ENCODE measurements around the gene TSTD2.

- no peak for TF ChIP-seq CTCF (conservative IDR thresholded peaks at IDR 0.05; ENCODE audit: low read depth, low read length)
- TF ChIP-seq EZH2 (IDR thresholded peaks at IDR 0.05; ENCODE audit: borderline replicate concordance, low read depth, low read length, poor library complexity, severe bottlenecking): no peak
Measured at GRCh38 chr9:97553141-97553540, 80.0 kb downstream of the TSTD2 start.

All from A673 (cell line).